Measurements from ENCODE around the gene UBXN11.
"Not testable (repeated sequence)": the region's sequence is repeated elsewhere in the genome, so short reads cannot be mapped to it uniquely, and the experiment has no call there.

The UBXN11 gene

GRCh38 chr1:26337206-26337535, 30.7 kb upstream of the UBXN11 start:
- DNase-seq (ENCODE audit: low read depth in 1 of 2, low spot score in 1 of 2): no peak

- DNase-seq (ENCODE audit: low read depth in 1 of 2, low spot score in 1 of 2): peak; percentile 79 to 81
Observed at GRCh38 chr1:26336477-26337205, 30.2 kb upstream of the UBXN11 start.

- DNase-seq (ENCODE audit: low read depth in 1 of 2, low spot score in 1 of 2): no peak
Observed at GRCh38 chr1:26335774-26336476, 29.5 kb upstream of the UBXN11 start.

GRCh38 chr1:26333312-26333711, 26.9 kb upstream of the UBXN11 start:
- DNase-seq (ENCODE audit: low read depth in 1 of 2, low spot score in 1 of 2): not testable (repeated sequence)

- DNase-seq (ENCODE audit: low read depth in 1 of 2, low spot score in 1 of 2): no peak
Observed at GRCh38 chr1:26330276-26330675, 23.8 kb upstream of the UBXN11 start.

GRCh38 chr1:26329380-26329779, 22.9 kb upstream of the UBXN11 start:
- not testable (repeated sequence) for DNase-seq (ENCODE audit: low read depth in 1 of 2, low spot score in 1 of 2)

- DNase-seq (ENCODE audit: low read depth in 1 of 2, low spot score in 1 of 2): no peak
Observed at GRCh38 chr1:26328597-26328996, 22.2 kb upstream of the UBXN11 start.

GRCh38 chr1:26327956-26328362, 21.5 kb upstream of the UBXN11 start:
- no peak for DNase-seq (ENCODE audit: low read depth in 1 of 2, low spot score in 1 of 2)

GRCh38 chr1:26324550-26324949, 18.1 kb upstream of the UBXN11 start:
- no peak for DNase-seq (ENCODE audit: low read depth in 1 of 2, low spot score in 1 of 2)

GRCh38 chr1:26323382-26323781, 16.9 kb upstream of the UBXN11 start:
- DNase-seq (ENCODE audit: low read depth in 1 of 2, low spot score in 1 of 2): no peak

GRCh38 chr1:26322042-26322331, 15.6 kb upstream of the UBXN11 start:
- DNase-seq (ENCODE audit: low read depth in 1 of 2, low spot score in 1 of 2): no peak

GRCh38 chr1:26321315-26322041, 15.0 kb upstream of the UBXN11 start:
- peak; percentile 89 to 95 for DNase-seq (ENCODE audit: low read depth in 1 of 2, low spot score in 1 of 2)

GRCh38 chr1:26320896-26321295, 14.5 kb upstream of the UBXN11 start:
- DNase-seq (ENCODE audit: low read depth in 1 of 2, low spot score in 1 of 2): no peak

- no peak for DNase-seq (ENCODE audit: low read depth in 1 of 2, low spot score in 1 of 2)
Observed at GRCh38 chr1:26318338-26319064, 12.1 kb upstream of the UBXN11 start.

GRCh38 chr1:26317612-26318337, 11.3 kb upstream of the UBXN11 start, which contains the start of gene CD52:
CD52 (plus strand) TSS chr1:26317958; CDS start chr1:26318018, 60 bp downstream.
- peak; percentile 52 to 53 for DNase-seq (ENCODE audit: low read depth in 1 of 2, low spot score in 1 of 2)

- no peak for DNase-seq (ENCODE audit: low read depth in 1 of 2, low spot score in 1 of 2)
Observed at GRCh38 chr1:26317146-26317545, 10.7 kb upstream of the UBXN11 start.

GRCh38 chr1:26315874-26316850, 9.7 kb upstream of the UBXN11 start:
- no peak for DNase-seq (ENCODE audit: low read depth in 1 of 2, low spot score in 1 of 2)

GRCh38 chr1:26314501-26314900, 8.1 kb upstream of the UBXN11 start:
- DNase-seq (ENCODE audit: low read depth in 1 of 2, low spot score in 1 of 2): no peak

- DNase-seq (ENCODE audit: low read depth in 1 of 2, low spot score in 1 of 2): not testable (repeated sequence)
Observed at GRCh38 chr1:26307966-26308899, 1.8 kb upstream of the UBXN11 start.
